ENCODE data around the gene RPRD2. TPM values are rescaled to one million over a fixed set of nuclear protein-coding genes. Genes with fewer than 3 reads are reported as not detected.

Gene RPRD2
- total and polyA plus RNA-seq, 9 of the 15 experiments (the other 6 are each of a cell fraction or from before 2014, with no cell fraction given), result 1.5 to 21.6 (median 7.7) TPM

DNA sequence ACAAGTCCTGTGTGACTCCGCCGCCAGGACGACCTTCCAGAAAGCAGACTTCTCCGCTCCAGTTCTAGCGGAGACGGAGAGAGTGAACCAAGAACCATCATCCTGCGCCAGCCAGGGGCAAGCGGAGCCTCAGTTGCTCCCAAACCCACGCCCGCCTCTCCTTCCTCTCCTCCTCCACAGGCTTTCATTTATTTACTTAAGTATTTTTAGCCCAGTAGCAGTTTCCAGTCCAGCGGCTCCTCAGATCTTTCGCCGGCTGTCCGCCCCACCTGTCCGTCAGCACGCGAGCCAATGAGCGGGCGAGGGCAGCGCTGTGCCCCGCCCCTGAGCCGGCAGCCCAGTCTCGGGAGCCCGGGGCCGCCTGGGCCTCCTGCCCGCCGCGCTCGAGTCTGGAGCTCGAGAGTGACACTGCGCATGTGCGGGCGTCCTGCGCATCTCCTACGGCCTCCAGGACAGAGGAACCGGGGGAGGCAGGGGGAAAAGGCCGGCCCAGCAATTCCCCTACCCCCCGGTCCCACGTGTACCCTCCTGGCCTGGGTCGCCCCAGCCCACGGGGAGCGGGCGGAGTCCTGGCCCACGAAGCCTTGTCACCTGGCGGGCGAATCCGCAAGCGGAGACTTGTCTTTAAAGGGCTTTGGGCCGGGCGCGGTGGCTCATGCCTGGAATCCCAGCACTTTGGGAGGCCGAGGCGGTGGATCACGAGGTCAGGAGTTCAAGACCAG, 151.5 kb downstream of the RPRD2 start, which contains the start of gene FALEC (continued):
- TF ChIP-seq, protein P1, sequence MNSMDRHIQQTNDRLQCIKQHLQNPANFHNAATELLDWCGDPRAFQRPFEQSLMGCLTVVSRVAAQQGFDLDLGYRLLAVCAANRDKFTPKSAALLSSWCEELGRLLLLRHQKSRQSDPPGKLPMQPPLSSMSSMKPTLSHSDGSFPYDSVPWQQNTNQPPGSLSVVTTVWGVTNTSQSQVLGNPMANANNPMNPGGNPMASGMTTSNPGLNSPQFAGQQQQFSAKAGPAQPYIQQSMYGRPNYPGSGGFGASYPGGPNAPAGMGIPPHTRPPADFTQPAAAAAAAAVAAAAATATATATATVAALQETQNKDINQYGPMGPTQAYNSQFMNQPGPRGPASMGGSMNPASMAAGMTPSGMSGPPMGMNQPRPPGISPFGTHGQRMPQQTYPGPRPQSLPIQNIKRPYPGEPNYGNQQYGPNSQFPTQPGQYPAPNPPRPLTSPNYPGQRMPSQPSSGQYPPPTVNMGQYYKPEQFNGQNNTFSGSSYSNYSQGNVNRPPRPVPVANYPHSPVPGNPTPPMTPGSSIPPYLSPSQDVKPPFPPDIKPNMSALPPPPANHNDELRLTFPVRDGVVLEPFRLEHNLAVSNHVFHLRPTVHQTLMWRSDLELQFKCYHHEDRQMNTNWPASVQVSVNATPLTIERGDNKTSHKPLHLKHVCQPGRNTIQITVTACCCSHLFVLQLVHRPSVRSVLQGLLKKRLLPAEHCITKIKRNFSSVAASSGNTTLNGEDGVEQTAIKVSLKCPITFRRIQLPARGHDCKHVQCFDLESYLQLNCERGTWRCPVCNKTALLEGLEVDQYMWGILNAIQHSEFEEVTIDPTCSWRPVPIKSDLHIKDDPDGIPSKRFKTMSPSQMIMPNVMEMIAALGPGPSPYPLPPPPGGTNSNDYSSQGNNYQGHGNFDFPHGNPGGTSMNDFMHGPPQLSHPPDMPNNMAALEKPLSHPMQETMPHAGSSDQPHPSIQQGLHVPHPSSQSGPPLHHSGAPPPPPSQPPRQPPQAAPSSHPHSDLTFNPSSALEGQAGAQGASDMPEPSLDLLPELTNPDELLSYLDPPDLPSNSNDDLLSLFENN (IDR thresholded peaks at IDR 0.05; ENCODE audit: low read depth in 2 of 2, low read length in 2 of 2), result no peak
- TF ChIP-seq TARDBP (IDR thresholded peaks at IDR 0.05), result 0 out of 2 replicates have a peak, but pooled peaks have one; percentile 30
- TF ChIP-seq TGIF2 (CRISPR knock-in tag; IDR thresholded peaks at IDR 0.05), result no peak
- peak; percentile 60; the same call in 1 of the 2 replicates for TF ChIP-seq PHF8 (IDR thresholded peaks at IDR 0.05; ENCODE audit: borderline replicate concordance, low read length)
- no peak; the same call in none of the 2 replicates for TF ChIP-seq MYC (IDR thresholded peaks at IDR 0.05; ENCODE audit: low read depth, low read length)
- peak; percentile 12; the same call in 1 of the 2 replicates for TF ChIP-seq MYC (CRISPR knock-in tag; IDR thresholded peaks at IDR 0.05; ENCODE audit: borderline replicate concordance, low read depth)
- TF ChIP-seq NR3C1 (CRISPR knock-in tag; IDR thresholded peaks at IDR 0.05), result no peak
- TF ChIP-seq, protein P2, sequence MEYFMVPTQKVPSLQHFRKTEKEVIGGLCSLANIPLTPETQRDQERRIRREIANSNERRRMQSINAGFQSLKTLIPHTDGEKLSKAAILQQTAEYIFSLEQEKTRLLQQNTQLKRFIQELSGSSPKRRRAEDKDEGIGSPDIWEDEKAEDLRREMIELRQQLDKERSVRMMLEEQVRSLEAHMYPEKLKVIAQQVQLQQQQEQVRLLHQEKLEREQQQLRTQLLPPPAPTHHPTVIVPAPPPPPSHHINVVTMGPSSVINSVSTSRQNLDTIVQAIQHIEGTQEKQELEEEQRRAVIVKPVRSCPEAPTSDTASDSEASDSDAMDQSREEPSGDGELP (CRISPR knock-in tag; IDR thresholded peaks at IDR 0.05; ENCODE audit: borderline replicate concordance), result peak; percentile 56; the same call in 1 of the 2 replicates
- TF ChIP-seq ZNF75A (CRISPR knock-in tag; IDR thresholded peaks at IDR 0.05), result no peak
- TF ChIP-seq SIN3B (IDR thresholded peaks at IDR 0.05; ENCODE audit: low read depth), result no peak
- TF ChIP-seq, protein P3, sequence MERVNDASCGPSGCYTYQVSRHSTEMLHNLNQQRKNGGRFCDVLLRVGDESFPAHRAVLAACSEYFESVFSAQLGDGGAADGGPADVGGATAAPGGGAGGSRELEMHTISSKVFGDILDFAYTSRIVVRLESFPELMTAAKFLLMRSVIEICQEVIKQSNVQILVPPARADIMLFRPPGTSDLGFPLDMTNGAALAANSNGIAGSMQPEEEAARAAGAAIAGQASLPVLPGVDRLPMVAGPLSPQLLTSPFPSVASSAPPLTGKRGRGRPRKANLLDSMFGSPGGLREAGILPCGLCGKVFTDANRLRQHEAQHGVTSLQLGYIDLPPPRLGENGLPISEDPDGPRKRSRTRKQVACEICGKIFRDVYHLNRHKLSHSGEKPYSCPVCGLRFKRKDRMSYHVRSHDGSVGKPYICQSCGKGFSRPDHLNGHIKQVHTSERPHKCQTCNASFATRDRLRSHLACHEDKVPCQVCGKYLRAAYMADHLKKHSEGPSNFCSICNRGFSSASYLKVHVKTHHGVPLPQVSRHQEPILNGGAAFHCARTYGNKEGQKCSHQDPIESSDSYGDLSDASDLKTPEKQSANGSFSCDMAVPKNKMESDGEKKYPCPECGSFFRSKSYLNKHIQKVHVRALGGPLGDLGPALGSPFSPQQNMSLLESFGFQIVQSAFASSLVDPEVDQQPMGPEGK (CRISPR knock-in tag; IDR thresholded peaks at IDR 0.05; ENCODE audit: borderline replicate concordance), result no peak
- 0 out of 2 replicates have a peak, but pooled peaks have one; percentile 74 for TF ChIP-seq ZNF583 (CRISPR knock-in tag; IDR thresholded peaks at IDR 0.05)
- peak; percentile 80 for TF ChIP-seq CCNT2 (IDR thresholded peaks at IDR 0.05; ENCODE audit: borderline replicate concordance, extremely low read depth, insufficient read length, low read depth, low read length)
- TF ChIP-seq ZNF239 (CRISPR knock-in tag; IDR thresholded peaks at IDR 0.05), result no peak
- TF ChIP-seq ARHGAP35 (IDR thresholded peaks at IDR 0.05; ENCODE audit: partially characterized antibody), result no peak
- TF ChIP-seq RBM25 (IDR thresholded peaks at IDR 0.05; ENCODE audit: low read depth, low read length, severe bottlenecking), result peak; percentile 87
- TF ChIP-seq FOS (IDR thresholded peaks at IDR 0.05; ENCODE audit: extremely low read depth, insufficient read length), result peak; percentile 65
- no peak for TF ChIP-seq ZNF444 (CRISPR knock-in tag; IDR thresholded peaks at IDR 0.05)
- peak in 1 of 3 experiments; percentile 1 for TF ChIP-seq YY1 (IDR thresholded peaks at IDR 0.05; ENCODE audit: borderline replicate concordance in 1 of 3, control insufficient read depth in 1 of 3, extremely low read depth in 1 of 3, insufficient read depth in 3 of 3, insufficient read length in 1 of 3, insufficient replicate concordance in 2 of 3, low read depth in 1 of 3, low read length in 2 of 3)
- TF ChIP-seq NFE2 (IDR thresholded peaks at IDR 0.05; ENCODE audit: low read depth), result no peak
- 0 out of 2 replicates have a peak, but pooled peaks have one; percentile 7 for TF ChIP-seq SP1 (CRISPR knock-in tag; IDR thresholded peaks at IDR 0.05)
- no peak for TF ChIP-seq ZNF174 (CRISPR knock-in tag; IDR thresholded peaks at IDR 0.05)
